Activated CD8-positive, alpha-beta T cell treated with anti-CD3 and anti-CD28 coated beads for 36 hours (primary cell): ENCODE data around the gene CFAP43. TPM values are rescaled to one million over a fixed set of nuclear protein-coding genes. Genes with fewer than 3 reads are reported as not detected.

Experiments
- ATAC-seq: fragments of 200-7000 bp; cut with Tn5 transposase; one replicate; pipeline ENCODE4 v1.10.0; 2021; ENCODE audit warnings: mild to moderate bottlenecking, moderate library complexity
- CTCF ChIA-PET: fragments of 350-600 bp; sonication (Branson Sonifier 250); formaldehyde crosslinking; loops from one replicate; lab custom pipeline; 2021; ENCODE audit warnings: antibody characterized with exemption; lab: Charles Lee
- POLR2A ChIA-PET: fragments of 350-600 bp; sonication (Branson Sonifier 250); formaldehyde crosslinking; loops from one replicate; lab custom pipeline; 2021; ENCODE audit warnings: antibody characterized with exemption; lab: Charles Lee
- DNase-seq: peaks from one replicate; pipeline ENCODE4 v3.0.0-alpha.2; 2020
- H3K27ac Mint-ChIP-seq: one replicate; pipeline ENCODE4 v1.8.0; 2021; ENCODE audit warnings: mild to moderate bottlenecking, mixed read lengths
- H3K27me3 Mint-ChIP-seq: one replicate; pipeline ENCODE4 v1.8.0; 2021; ENCODE audit warnings: mixed read lengths
- H3K36me3 Mint-ChIP-seq: one replicate; pipeline ENCODE4 v1.8.0; 2021; ENCODE audit warnings: low read depth, mixed read lengths
- H3K4me1 Mint-ChIP-seq: one replicate; pipeline ENCODE4 v1.8.0; 2021; ENCODE audit warnings: low read depth, mixed read lengths
- H3K4me3 Mint-ChIP-seq: one replicate; pipeline ENCODE4 v1.8.0; 2021; ENCODE audit warnings: mild to moderate bottlenecking, moderate library complexity, mixed read lengths
- H3K9me3 Mint-ChIP-seq: one replicate; pipeline ENCODE4 v1.8.0; 2021; ENCODE audit warnings: mixed read lengths
- CTCF ChIP-seq: fragments of 200-600 bp; IDR thresholded peaks from one replicate; pipeline ENCODE4 v1.8.0; 2022; ENCODE audit warnings: antibody characterized with exemption, mild to moderate bottlenecking
- intact Hi-C: fragments of 100-400 bp; cut with micrococcal nuclease; formaldehyde crosslinking; loops from one replicate; pipeline ENCODE4 v1.10.0; 2022
- total RNA-seq, 2 experiments: library from RNA; stranded (reverse); gene quantifications; one replicate each; pipeline ENCODE4 v1.2.3, GENCODE V29; 2021

CFAP43 gene
- total RNA-seq, 2 experiments from 2014 or later, result 0.16 TPM; not detected in 1

GRCh38 chr10:104240078-104240477, 7.9 kb upstream of the CFAP43 start:
- Mint-ChIP-seq H3K27ac (no peak overlapping the region), H3K36me3 (no peaks in the 10 kb centered on the region), H3K9me3 (peaks cover 8% of the 10 kb centered on the region), H3K4me3 (no peak overlapping the region), H3K4me1 (no peaks in the 10 kb centered on the region), H3K27me3 (peaks cover 16% of the 10 kb centered on the region)
- ChIA-PET CTCF (no interaction called here), POLR2A (no interaction called here)
- ATAC-seq (no peak), DNase-seq (no peak)
- intact Hi-C loops, result no loop called here
- no peak for TF ChIP-seq CTCF

GRCh38 chr10:104235801-104236200, 3.6 kb upstream of the CFAP43 start:
- Mint-ChIP-seq H3K36me3 (no peaks in the 10 kb centered on the region), H3K4me3 (no peak overlapping the region), H3K27me3 (peaks cover 19% of the 10 kb centered on the region), H3K4me1 (peaks cover 7% of the 10 kb centered on the region), H3K9me3 (peaks cover 12% of the 10 kb centered on the region), H3K27ac (no peak overlapping the region)
- POLR2A ChIA-PET, result no interaction called here
- CTCF ChIA-PET, result interaction anchor here (1.4 kb wide), 1 partner anchor 39 kb away, joined by 7 read pairs; no protein-coding TSS in a partner anchor
- intact Hi-C loops, result no loop called here
- TF ChIP-seq CTCF, result no peak
- DNase-seq (no peak), ATAC-seq (no peak)

GRCh38 chr10:104234934-104235333, 2.8 kb upstream of the CFAP43 start:
- ChIA-PET CTCF (interaction anchor here (1.4 kb wide), 1 partner anchor 39 kb away, joined by 7 read pairs; no protein-coding TSS in a partner anchor), POLR2A (no interaction called here)
- peaks cover 15% of the 10 kb centered on the region for H3K27me3 Mint-ChIP-seq
- DNase-seq, result no peak
- peaks cover 7% of the 10 kb centered on the region for H3K4me1 Mint-ChIP-seq
- ATAC-seq, result no peak
- no peak overlapping the region for H3K4me3 Mint-ChIP-seq
- intact Hi-C loops, result no loop called here
- H3K9me3 Mint-ChIP-seq, result peaks cover 12% of the 10 kb centered on the region
- no peak for TF ChIP-seq CTCF
- no peaks in the 10 kb centered on the region for H3K36me3 Mint-ChIP-seq
- H3K27ac Mint-ChIP-seq, result no peak overlapping the region

GRCh38 chr10:104233817-104234216, 1.7 kb upstream of the CFAP43 start:
- no peak overlapping the region for H3K27ac Mint-ChIP-seq
- H3K4me3 Mint-ChIP-seq, result peak overlapping the region; percentile 55
- H3K27me3 Mint-ChIP-seq, result peaks cover 14% of the 10 kb centered on the region
- no peaks in the 10 kb centered on the region for H3K36me3 Mint-ChIP-seq
- intact Hi-C loops, result no loop called here
- CTCF ChIA-PET, result interaction anchor here (1.4 kb wide), 1 partner anchor 25 kb away, joined by 4 read pairs; no protein-coding TSS in a partner anchor
- H3K9me3 Mint-ChIP-seq, result peaks cover 12% of the 10 kb centered on the region
- no peak for DNase-seq
- peaks cover 7% of the 10 kb centered on the region for H3K4me1 Mint-ChIP-seq
- no peak for TF ChIP-seq CTCF
- no peak for ATAC-seq
- POLR2A ChIA-PET, result no interaction called here

GRCh38 chr10:104232613-104233102, 494 bp upstream of the CFAP43 start:
- peak overlapping the region; percentile 80 for H3K4me3 Mint-ChIP-seq
- DNase-seq (no peak), ATAC-seq (peak; percentile 34)
- intact Hi-C loops, result no loop called here
- ChIA-PET POLR2A (interaction anchor here (0.9 to 1.3 kb wide), 3 partner anchors 22 to 37 kb away, joined by 3 to 5 read pairs (median 4); partner anchors contain the start of genes GSTO1 and GSTO2), CTCF (interaction anchor here (1.0 to 1.7 kb wide), 3 partner anchors 10 to 41 kb away, joined by 3 to 4 read pairs (median 4); no protein-coding TSS in a partner anchor)
- peaks cover 14% of the 10 kb centered on the region for H3K27me3 Mint-ChIP-seq
- H3K4me1 Mint-ChIP-seq, result peaks cover 7% of the 10 kb centered on the region
- H3K9me3 Mint-ChIP-seq, result peaks cover 12% of the 10 kb centered on the region
- no peak overlapping the region for H3K27ac Mint-ChIP-seq
- TF ChIP-seq CTCF, result no peak
- H3K36me3 Mint-ChIP-seq, result no peaks in the 10 kb centered on the region
